NCI-H510A treated with DMSO at 0.1 percent for 48 hours (cell line): Measurements from ENCODE around the gene TRIM75.
"Not testable (repeated sequence)": the region's sequence is repeated elsewhere in the genome, so short reads cannot be mapped to it uniquely, and the experiment has no call there.

Source experiments
- DNase-seq: peaks from one replicate; lab custom pipeline; 2025; lab: John Stamatoyannopoulos, UW

Gene TRIM75

GRCh38 chr4:165053645-165054044 lies at the start of gene TRIM75:
Gene TRIM75, plus strand, starts transcription at chr4:165053866. Its CDS starts 5,282 bp downstream, at chr4:165059148.
- DNase-seq = no peak

DNA sequence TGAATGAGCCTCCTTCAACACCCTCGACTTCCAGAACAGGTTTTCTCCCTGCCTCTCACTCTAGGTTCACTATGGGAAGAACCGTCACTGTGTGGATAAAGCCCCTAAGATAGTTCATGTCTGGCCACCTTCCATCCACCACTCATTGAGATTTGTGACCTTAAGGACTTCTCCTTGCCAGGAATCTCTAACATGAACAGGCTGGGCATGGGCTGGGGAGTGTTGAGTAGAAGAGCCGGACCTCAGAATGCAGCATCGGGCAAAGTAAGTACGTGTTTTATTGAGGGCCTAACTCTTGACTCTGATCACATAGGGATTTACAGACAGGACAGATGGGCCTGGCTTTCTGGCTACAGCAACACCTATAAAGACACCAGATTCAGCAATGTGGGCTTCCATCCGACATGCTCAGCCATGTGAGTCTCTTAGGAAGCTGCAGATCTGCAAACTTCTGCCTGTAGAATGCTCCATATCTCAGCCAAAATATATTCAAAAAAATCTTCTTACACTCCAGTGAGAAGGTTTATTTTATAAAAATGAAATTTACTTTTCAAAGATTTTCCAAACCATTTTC lies 48.2 kb upstream of the TRIM75 start:
- no peak for DNase-seq

- DNase-seq = no peak
Measured at GRCh38 chr4:165006456-165006855, 47.2 kb upstream of the TRIM75 start.

DNA sequence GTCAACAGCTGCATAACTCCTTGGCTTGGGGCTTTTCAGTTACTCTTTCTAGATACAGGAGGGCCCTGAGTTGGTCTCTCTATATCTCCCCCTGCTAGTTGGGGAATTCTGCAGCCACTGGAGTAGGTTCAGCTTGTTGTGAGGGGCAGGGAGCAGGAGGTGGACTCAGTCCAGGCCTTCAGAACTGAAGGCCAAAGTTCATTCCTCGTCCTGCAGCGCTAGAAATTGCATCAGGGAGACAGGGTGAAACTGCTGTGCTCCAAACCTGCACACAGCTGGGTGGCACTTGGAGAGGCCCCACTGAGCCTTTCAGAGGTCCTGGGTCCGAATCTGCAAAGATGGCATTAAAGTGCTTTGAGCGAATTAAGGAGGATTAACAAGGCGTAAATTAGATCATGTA lies 46.8 kb upstream of the TRIM75 start:
- DNase-seq = no peak

- no peak for DNase-seq
Measured at GRCh38 chr4:165009493-165010227, 44.0 kb upstream of the TRIM75 start.

- DNase-seq = no peak
Measured at GRCh38 chr4:165010487-165010886, 43.2 kb upstream of the TRIM75 start.

DNA sequence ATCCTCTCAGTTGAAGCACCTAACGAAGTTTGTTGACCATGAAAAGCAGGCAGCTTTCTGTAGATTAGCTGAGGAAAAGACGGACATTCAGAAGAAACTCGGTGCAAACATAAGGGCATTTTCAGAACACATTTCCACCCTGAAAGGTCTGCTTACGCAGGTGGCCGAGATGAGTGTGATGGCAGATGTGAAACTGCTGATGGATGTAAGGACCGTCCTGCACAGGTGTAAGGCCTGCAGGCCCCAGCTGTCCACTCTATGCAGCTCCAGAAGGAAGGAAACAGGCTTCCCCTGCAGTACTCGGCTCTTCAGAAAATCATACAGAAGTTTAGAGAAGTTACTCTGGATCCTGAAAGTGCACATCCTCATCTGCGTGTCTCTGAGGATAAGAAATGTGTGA lies 42.7 kb upstream of the TRIM75 start:
- no peak for DNase-seq

DNA sequence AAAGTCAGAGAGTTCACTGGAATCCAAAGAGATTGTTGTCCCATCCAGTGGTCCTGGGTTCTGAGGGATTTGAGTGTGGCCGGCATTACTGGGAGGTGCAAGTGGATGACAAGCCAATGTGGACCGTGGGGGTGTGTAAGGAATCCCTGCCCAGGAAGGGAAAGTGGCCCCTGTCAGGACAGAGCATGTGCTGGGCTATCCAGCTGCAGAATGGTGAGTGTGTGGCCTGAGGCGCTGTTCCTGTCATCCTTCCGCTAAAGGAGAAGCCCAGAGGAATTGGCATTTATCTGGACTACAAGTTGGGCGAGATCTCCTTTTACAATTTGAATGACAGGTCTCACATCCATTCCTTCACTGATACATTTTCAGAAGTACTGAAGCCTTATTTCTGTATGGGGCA lies 42.3 kb upstream of the TRIM75 start:
- DNase-seq = no peak

DNA sequence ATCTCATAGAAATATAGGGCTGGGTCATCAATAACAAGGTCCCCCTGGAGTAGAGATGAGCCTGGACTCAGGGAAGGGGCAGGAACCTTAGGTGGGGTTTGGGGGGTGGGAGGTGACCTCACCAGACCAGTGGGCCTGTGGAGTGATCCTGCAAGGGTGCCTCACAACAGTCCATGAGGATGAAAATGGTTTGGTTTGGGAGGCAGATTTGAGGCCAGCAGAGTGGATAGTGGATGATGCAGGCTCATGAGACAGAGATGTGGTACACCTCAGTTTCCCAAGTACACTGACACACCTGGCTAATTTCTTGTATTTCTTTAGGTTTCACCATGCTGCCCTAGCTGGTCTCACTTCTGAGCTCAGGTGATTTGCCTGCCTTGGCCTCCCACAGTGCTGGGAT lies 40.0 kb upstream of the TRIM75 start:
- DNase-seq = no peak

GRCh38 chr4:165016971-165017370 lies 36.7 kb upstream of the TRIM75 start:
- DNase-seq = no peak

- DNase-seq = not testable (repeated sequence)
Measured at GRCh38 chr4:165019995-165020394, 33.7 kb upstream of the TRIM75 start.

DNA sequence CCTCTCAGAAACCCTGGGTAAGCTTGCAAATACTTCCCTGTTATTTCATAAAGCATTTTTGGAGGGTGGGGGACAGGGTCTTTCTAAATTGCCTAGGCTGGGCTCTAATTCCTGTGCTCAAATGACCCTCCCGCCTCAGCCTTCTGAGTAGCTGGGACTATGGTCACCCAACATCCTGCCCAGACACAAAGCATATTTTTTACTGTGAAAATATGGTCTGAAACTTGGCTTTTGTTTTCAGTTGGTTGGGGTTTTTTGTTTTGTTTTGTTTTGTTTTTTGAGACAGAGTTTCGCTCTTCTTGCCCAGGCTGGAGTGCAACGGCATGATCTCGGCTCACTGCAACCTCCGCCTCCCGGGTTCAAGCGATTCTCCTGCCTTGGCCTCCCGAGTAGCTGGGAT lies 27.9 kb upstream of the TRIM75 start:
- DNase-seq = not testable (repeated sequence)

- DNase-seq = no peak
Measured at GRCh38 chr4:165027762-165028402, 25.8 kb upstream of the TRIM75 start.

DNA sequence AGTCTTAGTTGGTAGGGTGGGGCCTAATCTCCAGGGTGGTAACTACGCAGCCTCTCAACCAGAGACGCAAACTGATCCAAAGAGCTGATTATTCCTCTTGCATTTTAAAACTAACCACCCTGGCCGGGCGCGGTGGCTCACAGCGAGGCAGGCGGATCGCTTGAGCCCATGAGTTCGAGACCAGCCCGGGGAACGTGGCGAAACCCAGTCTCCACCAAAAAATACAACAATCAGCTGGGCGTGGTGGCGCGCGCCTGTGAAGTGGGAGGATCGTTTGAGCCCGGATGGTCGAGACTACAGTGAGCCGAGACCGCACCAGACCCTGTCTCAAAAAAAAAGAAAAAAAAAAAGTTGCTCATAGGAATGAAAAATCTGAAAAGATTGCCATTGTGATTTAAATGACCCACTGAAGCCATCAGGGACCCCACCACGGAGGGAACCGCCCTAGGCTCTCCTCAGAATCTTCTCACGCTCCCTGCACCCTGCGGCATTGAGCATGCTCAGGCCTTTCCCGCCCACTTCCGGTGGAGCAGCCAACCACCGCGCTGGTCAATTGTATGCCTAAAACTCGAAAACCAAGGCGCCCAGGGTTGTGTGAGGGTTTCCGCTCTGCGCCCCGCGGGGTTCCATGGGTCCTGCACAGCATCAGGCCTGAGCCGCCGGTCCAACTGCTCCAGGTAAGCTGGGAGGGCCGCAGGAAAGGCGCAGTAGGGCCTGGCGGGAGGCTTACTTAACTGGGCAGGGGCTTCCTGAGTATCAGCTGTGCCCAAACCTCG lies 22.0 kb upstream of the TRIM75 start, which contains the start of gene TRIM60:
TRIM60 (plus strand) TSS at position 564 of the 776 bp plus-strand sequence. CDS start 8,074 bp downstream, outside the sequence.
- DNase-seq = no peak

DNA sequence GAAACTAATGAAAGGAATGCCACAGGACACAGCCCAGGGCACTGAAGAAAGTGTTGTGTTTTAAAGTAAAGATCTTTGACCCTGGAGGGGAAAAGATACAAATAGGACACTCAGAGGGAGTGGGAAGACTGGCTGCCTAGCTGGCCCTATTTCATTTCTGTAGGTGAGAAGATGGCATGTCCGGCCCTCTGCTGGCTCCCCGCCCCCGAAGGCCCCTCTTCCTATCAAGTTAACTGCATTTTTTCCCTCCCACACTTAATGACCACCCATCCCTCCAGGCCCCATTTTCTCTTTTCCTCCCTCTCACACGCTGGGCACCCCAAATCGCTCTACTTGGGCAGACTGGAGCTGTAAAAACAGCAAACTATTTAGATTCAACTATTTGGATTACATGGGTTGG lies 5.5 kb upstream of the TRIM75 start:
- no peak for DNase-seq

GRCh38 chr4:165052627-165053026 lies 1.0 kb upstream of the TRIM75 start:
- no peak for DNase-seq

DNA sequence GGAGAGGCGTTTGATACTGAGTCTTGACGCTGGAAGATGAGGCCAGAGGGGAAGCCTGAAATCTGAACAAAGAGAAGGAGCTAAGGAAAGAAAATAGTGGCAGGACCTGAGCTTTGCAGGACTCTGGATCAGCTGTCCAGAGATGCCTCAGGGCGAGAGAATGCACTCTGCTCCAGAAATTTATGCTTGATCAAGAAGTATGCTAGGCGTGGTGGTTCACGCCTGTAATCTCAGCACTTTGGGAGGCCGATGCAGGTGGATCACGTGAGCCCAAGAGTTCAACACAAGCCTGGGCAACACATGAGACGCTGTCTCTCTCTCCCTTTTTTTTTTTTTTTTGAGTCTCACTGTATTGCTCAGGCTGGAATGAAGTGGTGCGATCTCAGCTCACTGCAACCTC lies 1.9 kb downstream of the TRIM75 start:
- DNase-seq = no peak

- no peak for DNase-seq
Measured at GRCh38 chr4:165058666-165059065, 5.0 kb downstream of the TRIM75 start.

DNA sequence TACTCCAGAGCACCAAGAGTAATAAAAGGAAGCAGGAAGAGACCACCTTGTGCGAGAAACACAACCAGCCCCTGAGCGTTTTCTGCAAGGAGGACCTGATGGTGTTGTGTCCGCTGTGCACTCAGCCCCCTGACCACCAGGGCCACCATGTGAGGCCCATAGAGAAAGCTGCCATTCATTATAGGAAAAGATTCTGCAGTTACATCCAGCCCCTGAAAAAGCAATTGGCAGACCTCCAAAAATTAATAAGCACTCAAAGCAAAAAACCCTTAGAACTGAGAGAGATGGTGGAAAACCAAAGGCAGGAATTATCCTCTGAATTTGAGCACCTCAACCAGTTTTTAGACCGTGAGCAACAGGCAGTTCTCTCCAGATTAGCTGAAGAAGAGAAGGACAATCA lies 5.7 kb downstream of the TRIM75 start:
- DNase-seq = no peak

GRCh38 chr4:165060938-165061337 lies 7.3 kb downstream of the TRIM75 start:
- DNase-seq = no peak

GRCh38 chr4:165070560-165070959 lies 16.9 kb downstream of the TRIM75 start:
- no peak for DNase-seq

GRCh38 chr4:165073346-165073745 lies 19.7 kb downstream of the TRIM75 start:
- DNase-seq = not testable (repeated sequence)
